Measurements from ENCODE around the gene CYB561.

Gene CYB561

GRCh38 chr17:63395075-63395805, 50.9 kb downstream of the CYB561 start:
- Histone ChIP-seq H3K4me1 (ENCODE audit: control insufficient read depth in 2 of 2, insufficient read depth in 2 of 2, low read length in 2 of 2) (peaks cover 0 to 4% of the 10 kb centered on the region in 2 donors), H3K27me3 (ENCODE audit: control insufficient read depth in 2 of 2, insufficient read depth in 2 of 2, low read length in 2 of 2) (no peaks in the 10 kb centered on the region), H3K27ac (ENCODE audit: low read depth in 2 of 2, low read length in 2 of 2) (no peak overlapping the region), H3K36me3 (ENCODE audit: control insufficient read depth in 2 of 2, insufficient read depth in 2 of 2, low read length in 2 of 2) (no peaks in the 10 kb centered on the region), H3K9ac (ENCODE audit: low read depth in 1 of 2, low read length in 2 of 2) (no peak overlapping the region), H3K9me3 (ENCODE audit: control insufficient read depth in 2 of 2, low read length in 2 of 2) (no peaks in the 10 kb centered on the region), H3K4me3 (ENCODE audit: low read length in 2 of 2) (no peak overlapping the region)

DNA sequence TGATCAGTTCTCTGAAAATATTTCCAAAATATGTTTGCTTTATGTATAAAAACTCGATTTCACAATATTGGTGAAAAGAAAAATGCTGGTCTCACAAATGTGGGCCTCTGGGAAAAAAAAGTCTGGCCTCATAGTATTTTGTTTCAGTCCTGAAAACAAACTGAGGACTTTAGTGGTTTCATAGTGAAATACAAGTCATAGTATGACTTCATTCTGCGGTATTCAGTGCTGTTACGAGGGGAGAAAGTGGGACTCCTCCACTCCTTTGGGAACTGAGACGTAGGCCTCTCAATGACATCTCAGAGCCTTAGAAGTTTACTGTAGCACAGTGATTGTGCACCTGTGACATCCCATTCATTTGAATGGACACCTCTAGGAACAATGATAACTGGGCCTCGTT, 56.0 kb downstream of the CYB561 start:
- Histone ChIP-seq H3K27me3 (ENCODE audit: control insufficient read depth in 2 of 2, insufficient read depth in 2 of 2, low read length in 2 of 2) (no peaks in the 10 kb centered on the region), H3K4me1 (ENCODE audit: control insufficient read depth in 2 of 2, insufficient read depth in 2 of 2, low read length in 2 of 2) (no peaks in the 10 kb centered on the region), H3K9me3 (ENCODE audit: control insufficient read depth in 2 of 2, low read length in 2 of 2) (no peaks in the 10 kb centered on the region), H3K9ac (ENCODE audit: low read depth in 1 of 2, low read length in 2 of 2) (no peak overlapping the region), H3K36me3 (ENCODE audit: control insufficient read depth in 2 of 2, insufficient read depth in 2 of 2, low read length in 2 of 2) (peaks cover 3 to 5% of the 10 kb centered on the region in 2 donors), H3K27ac (ENCODE audit: low read depth in 2 of 2, low read length in 2 of 2) (no peak overlapping the region), H3K4me3 (ENCODE audit: low read length in 2 of 2) (no peak overlapping the region)

GRCh38 chr17:63387656-63388340, 58.3 kb downstream of the CYB561 start:
- H3K36me3 ChIP-seq (ENCODE audit: control insufficient read depth in 2 of 2, insufficient read depth in 2 of 2, low read length in 2 of 2) = peaks cover 3 to 5% of the 10 kb centered on the region in 2 donors
- H3K4me1 ChIP-seq (ENCODE audit: control insufficient read depth in 2 of 2, insufficient read depth in 2 of 2, low read length in 2 of 2) = no peaks in the 10 kb centered on the region
- no peak overlapping the region for H3K4me3 ChIP-seq (ENCODE audit: low read length in 2 of 2)
- no peak overlapping the region for H3K27ac ChIP-seq (ENCODE audit: low read depth in 2 of 2, low read length in 2 of 2)
- H3K9ac ChIP-seq (ENCODE audit: low read depth in 1 of 2, low read length in 2 of 2) = no peak overlapping the region
- H3K27me3 ChIP-seq (ENCODE audit: control insufficient read depth in 2 of 2, insufficient read depth in 2 of 2, low read length in 2 of 2) = no peaks in the 10 kb centered on the region
- H3K9me3 ChIP-seq (ENCODE audit: control insufficient read depth in 2 of 2, low read length in 2 of 2) = no peaks in the 10 kb centered on the region

GRCh38 chr17:63382826-63383225, 63.3 kb downstream of the CYB561 start:
- H3K4me1 ChIP-seq (ENCODE audit: control insufficient read depth in 2 of 2, insufficient read depth in 2 of 2, low read length in 2 of 2) = no peaks in the 10 kb centered on the region
- peaks cover 0 to 2% of the 10 kb centered on the region in 2 donors for H3K9me3 ChIP-seq (ENCODE audit: control insufficient read depth in 2 of 2, low read length in 2 of 2)
- H3K4me3 ChIP-seq (ENCODE audit: low read length in 2 of 2) = no peak overlapping the region
- no peaks in the 10 kb centered on the region for H3K36me3 ChIP-seq (ENCODE audit: control insufficient read depth in 2 of 2, insufficient read depth in 2 of 2, low read length in 2 of 2)
- no peaks in the 10 kb centered on the region for H3K27me3 ChIP-seq (ENCODE audit: control insufficient read depth in 2 of 2, insufficient read depth in 2 of 2, low read length in 2 of 2)
- H3K9ac ChIP-seq (ENCODE audit: low read depth in 1 of 2, low read length in 2 of 2) = no peak overlapping the region
- H3K27ac ChIP-seq (ENCODE audit: low read depth in 2 of 2, low read length in 2 of 2) = no peak overlapping the region

Data from mucosa of rectum (tissue), 2 donors.